HG03025 (cell line): ENCODE measurements around the gene OPCML.

ENCODE experiments used
- ATAC-seq: cut with Tn5 transposase; IDR thresholded peaks from one replicate; pipeline ENCODE4 v1.9.1; 2021; ENCODE audit warnings: mild to moderate bottlenecking, moderate library complexity; ENCODE audit not compliant: unreplicated experiment, low FRiP score

The OPCML gene

GRCh38 chr11:132876705-132877104, 655.6 kb downstream of the OPCML start:
- no peak for ATAC-seq

- ATAC-seq = no peak
These were observed 656.1 kb downstream of the OPCML start for GRCh38 chr11:132876239-132876638.

DNA sequence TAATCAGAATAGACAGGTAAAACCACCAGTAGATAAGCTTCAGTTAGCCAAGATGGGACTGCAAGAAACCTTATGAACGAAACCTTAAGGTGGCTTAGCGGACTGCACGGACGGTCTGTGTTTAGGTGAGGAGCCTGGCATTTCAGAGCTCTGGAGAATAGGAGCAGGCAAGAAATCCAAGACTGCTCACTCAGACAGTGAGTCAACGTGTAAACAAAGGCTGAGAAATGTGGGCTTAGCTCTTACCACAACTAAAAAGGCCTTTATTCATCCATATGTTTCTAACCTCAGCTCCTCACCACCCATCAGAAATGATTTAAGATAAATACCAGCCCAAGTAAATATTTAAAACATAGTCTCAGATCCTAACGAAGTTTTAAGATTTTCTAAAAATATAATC, 657.7 kb downstream of the OPCML start:
- no peak for ATAC-seq

DNA sequence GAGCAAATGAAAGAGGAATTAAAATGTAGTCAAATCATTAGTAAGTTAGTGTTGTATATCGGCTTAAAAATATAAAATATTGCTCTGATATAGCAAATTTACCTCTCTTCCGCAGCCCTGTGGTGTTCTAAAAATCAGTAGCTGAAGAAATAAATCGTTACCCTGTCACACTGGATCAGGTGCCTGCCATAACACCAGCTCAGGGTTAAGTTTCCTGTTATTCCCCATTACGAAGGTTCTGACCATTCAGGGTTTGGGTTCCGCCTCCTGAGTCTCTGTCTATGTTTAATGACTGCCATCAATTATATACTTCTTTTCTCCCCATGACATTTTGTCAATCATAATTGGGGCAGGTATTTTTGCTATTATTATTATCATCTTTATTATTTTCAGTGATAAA, 658.5 kb downstream of the OPCML start:
- no peak for ATAC-seq

DNA sequence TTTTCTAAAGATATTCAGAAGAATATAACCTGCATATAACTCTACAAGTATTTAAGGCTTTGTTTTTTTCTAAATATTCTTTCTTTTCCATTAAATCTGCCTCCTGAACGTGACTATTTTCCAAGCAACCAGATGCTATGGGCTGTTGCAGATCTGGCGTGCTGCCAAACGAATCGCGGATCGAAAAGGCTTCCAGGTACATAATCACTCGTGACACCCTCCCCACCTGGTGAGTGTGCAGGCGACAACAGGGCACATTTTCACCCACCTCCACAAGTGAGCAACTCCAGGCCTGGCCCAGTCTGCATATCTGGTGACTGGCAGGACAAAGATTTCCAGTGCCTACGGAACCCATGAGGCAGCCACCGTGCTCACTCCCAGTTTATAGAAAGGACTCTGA, 660.1 kb downstream of the OPCML start:
- ATAC-seq = no peak

- no peak for ATAC-seq
These were observed 665.3 kb downstream of the OPCML start for GRCh38 chr11:132866783-132867545.

DNA sequence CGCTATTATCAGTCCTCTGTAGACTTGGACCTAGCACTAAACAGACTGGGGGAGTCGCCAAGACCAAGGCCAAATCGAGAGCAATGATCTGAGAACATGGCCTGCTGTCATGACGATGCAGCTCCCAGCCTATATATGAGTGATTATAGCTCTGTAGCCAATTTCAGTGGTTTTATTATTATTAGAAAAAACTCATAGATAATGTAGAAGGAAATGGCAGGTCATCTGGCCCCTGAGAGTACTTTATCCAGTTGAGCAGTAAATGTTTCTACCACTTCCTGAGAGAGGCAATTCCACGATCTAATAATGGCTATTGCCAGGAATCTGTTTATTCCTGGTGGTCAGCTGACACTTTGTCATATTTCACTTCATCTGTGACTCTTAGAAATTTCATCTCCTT, 666.7 kb downstream of the OPCML start:
- ATAC-seq = no peak

GRCh38 chr11:132864811-132865576, 667.3 kb downstream of the OPCML start:
- no peak for ATAC-seq

GRCh38 chr11:132862933-132863332, 669.4 kb downstream of the OPCML start:
- ATAC-seq = no peak

GRCh38 chr11:132862137-132862536, 670.2 kb downstream of the OPCML start:
- no peak for ATAC-seq

DNA sequence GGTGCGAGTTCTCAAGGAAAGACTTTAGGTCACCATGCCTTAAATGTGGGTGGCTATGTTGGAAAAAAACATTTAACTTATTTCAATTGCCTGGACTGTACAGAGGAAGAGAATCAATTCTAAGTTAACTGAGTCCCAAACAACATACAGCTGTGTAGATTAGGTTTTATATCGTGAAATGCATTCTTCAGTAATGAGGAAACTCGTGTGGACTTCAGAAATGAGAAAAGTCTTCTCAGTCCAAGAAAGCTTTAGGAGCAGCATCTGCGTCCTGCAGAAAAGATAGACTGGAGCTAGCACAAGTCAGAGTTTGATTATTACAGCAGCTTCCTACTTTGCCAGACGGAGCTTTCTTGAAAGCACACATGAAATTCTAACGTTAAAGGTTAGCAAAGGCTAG, 673.0 kb downstream of the OPCML start:
- ATAC-seq = no peak

- no peak for ATAC-seq
These were observed 674.1 kb downstream of the OPCML start for GRCh38 chr11:132858223-132858622.

- ATAC-seq = no peak
These were observed 676.3 kb downstream of the OPCML start for GRCh38 chr11:132856032-132856431.

GRCh38 chr11:132855516-132855915, 676.8 kb downstream of the OPCML start:
- ATAC-seq = no peak

- ATAC-seq = no peak
These were observed 678.4 kb downstream of the OPCML start for GRCh38 chr11:132853886-132854285.

DNA sequence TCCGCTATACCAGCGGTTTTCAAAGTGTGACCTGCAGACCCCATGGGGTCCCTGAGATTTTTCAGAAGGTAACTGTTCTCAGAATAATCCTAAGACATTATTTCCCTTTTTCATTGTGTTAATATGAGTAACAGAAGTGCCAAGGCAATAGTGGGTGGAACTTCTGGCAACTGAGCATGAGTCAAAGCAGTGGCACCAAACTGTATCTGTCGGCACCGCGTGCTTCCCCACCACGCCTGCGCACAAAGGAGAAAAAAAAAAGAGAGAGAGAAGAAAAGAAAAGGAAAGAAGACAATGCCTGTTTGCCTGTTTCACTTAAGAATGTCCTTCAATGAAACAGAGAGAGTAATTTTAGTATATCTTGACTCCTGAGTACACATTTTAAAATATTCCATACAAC, 679.9 kb downstream of the OPCML start:
- ATAC-seq = no peak

- ATAC-seq = no peak
These were observed 681.1 kb downstream of the OPCML start for GRCh38 chr11:132851247-132851646.

DNA sequence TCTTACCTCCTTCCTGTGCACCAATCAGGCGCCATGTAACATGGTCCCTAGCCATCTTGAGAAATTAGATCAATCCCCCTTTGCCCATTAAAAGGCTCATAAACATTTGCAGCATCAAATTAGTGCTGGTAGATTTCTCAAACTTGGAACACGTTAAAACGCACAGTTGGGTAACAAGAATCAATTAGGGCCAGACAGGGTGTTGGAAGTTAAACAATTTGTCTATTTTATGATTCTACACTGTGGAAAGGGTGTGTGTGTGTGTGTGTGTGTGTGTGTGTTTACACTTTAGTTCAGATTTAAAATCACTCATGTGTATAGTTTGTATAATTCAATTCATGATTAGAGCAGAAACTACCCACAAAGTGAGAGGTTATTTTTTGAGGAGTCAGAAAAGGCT, 682.0 kb downstream of the OPCML start:
- no peak for ATAC-seq

DNA sequence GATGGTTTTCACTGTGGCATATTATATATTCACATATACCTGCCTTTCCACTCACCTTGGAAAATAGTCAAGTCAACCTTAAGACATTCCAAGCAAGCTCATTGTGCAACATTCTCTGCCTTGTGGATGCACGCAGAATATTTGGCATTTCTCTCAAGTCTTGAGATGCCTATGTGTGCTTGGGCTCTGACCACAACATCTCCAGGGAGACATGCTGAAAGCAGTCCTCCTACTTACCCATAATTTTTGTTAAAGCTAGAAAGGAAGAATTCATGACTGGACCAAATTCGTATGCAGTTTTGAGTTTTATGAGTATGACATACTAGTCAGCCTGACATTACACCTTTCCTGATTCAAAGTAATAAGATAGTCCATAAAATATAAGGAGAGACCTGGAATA, 684.0 kb downstream of the OPCML start:
- ATAC-seq = no peak

DNA sequence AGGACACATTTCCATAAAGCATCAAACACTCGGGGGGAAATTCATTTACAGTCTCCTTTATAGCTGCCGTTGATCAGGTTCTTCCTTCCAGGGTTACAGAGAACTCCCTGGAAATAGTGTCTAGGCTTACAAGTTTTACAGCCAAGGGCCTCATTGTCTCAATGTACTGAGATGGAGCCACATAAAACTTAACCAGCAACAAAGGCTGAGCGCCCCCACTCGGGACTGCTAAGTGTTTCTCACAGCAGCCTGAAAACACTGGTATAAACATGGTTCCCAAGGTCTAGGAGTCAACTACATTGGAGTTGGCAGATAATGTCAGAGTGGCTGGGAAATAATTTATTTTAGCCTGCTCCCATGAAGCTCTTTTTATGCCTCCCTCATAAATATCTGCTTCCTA, 686.2 kb downstream of the OPCML start:
- ATAC-seq = no peak

DNA sequence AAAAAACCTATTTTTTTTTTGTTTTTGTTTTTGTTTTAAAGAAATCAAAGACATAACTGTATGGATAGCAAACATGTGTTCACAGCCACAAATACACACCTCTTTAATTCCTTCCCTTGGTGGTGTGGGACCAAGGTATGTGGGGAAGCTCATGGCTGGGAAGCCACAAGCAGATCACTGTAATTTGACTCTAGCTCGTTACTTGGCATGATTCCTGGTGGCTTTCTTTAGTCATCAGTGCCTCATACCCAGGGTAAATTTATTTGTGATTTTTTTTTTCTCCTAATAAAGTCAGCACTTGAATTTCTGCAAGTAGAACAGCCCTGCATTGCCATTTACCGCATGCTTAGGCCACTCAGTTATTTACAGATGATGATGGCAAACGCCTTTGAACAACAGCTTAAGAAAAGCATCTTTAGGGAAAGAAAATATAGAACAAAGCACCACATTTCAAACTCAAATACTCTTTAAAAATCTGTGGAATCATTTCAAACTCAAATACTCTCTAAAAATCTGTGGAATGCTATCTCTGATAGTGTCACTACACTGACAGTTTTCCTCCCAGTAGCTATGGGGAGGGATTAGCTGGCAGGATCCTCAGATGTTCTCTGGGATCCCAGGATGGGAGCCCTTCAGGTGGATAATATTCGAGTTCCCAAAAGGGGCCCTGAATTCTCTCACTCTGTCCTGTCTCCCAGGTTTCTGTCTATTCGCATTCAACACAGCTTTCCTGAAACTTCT, 687.2 kb downstream of the OPCML start:
- ATAC-seq = no peak
